Renal pelvis (tissue), 4 donors: Measurements from ENCODE around the gene HIPK2. TPM values are rescaled to one million over a fixed set of nuclear protein-coding genes. Genes with fewer than 3 reads are reported as not detected.
"Not testable (repeated sequence)": the region's sequence is repeated elsewhere in the genome, so short reads cannot be mapped to it uniquely, and the experiment has no call there.

ENCODE experiments used
- DNase-seq: peaks from one replicate; pipeline ENCODE4 v3.0.0-alpha.2; 2013
- polyA plus RNA-seq, 3 donors: library from polyadenylated mRNA; unstranded; fragments of 120-200 nt; gene quantifications; one replicate each; pipeline ENCODE4 v1.2.1, GENCODE V29; 2013; ENCODE audit not compliant: insufficient read length in 3 of 3

Gene HIPK2
- polyA plus RNA-seq, 3 donors: 78.9 to 118 (median 109) TPM

DNA sequence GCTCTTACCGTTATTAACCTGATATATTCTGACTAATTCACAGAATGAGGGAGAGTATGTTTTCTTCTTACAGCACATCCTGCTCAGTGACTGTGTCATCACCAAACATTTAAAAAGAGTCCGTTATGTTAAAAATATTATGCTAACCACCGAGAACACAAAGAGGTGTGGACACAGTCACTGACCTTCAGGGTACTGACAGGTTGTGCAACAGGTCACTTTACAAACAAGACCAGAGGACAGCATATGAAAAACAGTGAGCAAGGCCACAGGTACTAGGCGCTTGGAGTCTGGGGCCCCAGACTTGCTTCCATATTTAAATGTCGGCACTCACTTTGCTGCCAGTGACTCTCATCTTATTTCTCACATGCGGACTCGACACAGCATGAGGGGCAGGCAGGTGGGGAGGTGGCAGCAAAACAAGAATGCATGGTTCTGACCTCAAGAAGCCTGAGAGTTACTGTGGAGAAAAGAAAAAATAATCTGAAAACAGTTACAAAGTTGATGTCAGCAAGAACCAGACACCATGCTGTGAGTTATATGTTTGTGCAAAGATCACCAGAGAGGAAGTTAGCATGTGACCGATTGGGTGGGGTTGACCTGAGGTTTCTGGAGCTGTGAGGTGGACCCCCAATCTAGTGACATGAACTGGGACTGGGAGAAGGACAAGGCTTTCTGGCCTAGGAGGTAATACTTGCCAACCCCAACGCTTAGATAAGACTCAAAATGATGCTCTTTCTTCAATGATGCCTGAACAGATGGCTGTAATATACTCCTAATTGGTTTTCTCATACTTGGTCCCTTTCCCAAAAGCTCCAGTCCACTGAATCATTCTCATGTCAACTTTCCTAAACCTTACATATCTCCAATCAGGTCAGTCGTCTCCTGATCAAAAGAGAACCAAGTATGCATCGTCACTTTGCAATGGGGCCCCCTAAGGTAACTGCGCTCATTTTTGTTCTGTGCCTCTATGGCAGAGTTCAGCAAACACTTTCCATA, 102.4 kb downstream of the HIPK2 start:
- no peak for DNase-seq

DNA sequence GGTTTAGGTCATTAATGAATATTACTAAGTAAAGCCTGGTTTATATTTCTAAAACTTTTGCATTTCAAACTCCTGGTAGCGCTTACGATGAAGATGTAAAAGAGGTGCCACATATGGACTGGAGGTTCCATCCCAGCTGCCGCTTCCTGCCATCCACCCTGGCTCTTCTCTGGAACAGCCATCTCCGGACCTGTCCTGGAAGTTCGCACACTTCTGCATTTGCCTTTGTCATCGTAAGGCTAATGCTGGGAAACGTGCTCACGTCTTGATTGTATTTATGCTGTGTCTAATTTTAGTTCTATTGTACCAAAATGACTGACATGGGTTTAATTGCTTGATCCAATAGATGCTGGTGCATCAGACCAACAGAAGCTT, 103.1 kb downstream of the HIPK2 start:
- no peak for DNase-seq

DNA sequence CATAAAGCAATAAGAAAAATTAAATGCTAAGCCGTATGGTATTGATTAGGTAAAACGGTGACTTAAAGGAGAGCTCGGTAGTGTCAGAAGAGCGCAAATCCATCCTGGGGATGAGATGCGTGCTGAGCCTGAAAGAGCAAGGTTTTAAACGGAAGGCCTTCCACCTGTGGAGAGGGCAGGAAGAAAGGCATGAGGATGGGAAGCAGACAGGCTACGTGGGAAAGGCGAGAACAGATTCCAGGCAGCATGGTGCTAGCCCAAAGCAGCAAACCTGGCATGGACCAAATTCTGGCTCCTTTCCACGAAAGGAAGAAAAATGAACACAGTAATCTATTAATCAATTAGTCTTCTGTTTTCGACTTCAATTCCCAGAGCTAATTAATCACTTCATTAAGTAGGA, 103.5 kb downstream of the HIPK2 start:
- no peak for DNase-seq

DNA sequence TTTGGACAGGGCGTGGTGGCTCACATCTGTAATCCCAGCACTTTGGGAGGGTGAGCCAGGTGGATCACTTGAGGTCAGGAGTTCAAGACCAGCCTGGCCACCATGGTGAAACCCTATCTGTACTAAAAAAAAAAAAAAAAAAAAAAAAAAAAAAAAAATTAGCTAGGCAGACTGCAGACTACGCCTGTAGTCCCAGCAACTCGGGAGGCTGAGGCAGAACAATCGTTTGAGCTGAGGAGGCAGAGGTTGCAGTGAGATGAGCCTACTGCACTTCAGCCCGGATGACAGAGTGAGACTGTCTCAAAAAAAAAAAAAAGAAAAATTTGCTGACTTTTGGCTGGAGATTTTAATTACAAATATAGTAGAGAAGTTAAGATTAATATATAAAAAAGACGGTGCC, 104.0 kb downstream of the HIPK2 start:
- DNase-seq: no peak

DNA sequence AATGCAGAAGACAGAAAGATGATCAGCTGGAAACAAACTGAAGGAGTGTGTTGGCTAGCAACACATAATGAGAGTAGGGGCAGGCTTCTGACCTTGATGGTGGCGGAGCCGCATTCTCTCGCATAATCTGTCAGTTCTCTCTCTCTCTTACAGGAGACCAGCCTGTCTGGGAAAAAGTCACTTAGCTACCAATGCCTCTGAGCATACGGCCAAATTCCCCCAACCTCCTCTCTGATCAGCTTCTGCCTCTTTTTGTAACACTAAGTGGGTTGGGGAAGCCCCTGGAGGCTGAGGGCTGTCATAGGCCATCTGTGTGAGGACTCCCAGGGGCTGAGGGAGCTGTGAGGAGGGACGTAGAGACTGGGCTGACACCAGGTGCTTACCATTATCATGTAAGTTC, 104.6 kb downstream of the HIPK2 start:
- no peak for DNase-seq

DNA sequence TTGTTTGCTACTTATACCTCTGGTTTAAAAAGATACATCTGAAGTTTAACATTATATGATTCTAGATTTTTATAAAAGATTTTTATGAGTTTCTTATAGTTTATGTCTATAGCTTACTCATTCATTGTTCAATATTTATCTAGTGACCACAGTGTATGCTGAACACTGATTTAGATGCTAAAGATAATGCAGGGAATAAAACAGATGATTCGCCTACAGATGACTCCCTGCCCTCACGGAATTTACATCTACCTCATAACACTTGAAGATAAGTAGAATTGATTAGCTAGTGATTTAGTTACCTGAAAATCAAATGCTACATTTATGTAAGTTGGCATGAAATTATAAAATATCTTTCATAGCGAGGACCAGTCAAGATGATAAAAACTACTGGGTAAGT, 105.8 kb downstream of the HIPK2 start:
- no peak for DNase-seq

DNA sequence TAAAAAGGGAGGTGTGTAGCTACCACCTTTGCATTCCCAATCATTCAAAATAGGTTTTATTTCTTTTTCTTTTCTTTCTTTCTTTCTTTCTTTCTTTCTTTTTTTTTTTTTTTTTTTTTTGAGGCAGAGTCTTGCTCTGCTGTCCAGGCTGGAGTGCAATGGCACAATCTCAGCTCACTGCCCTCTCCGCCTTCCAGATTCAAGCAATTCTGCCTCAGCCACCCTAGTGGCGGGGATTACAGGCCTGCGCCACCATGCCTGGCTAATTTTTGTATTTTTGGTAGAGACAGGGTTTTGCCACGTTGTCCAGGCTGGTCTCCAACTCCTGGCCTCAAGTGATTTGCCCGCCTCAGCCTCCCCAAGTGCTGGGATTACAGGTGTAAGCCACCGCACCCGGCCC, 107.1 kb downstream of the HIPK2 start:
- DNase-seq: not testable (repeated sequence)

DNA sequence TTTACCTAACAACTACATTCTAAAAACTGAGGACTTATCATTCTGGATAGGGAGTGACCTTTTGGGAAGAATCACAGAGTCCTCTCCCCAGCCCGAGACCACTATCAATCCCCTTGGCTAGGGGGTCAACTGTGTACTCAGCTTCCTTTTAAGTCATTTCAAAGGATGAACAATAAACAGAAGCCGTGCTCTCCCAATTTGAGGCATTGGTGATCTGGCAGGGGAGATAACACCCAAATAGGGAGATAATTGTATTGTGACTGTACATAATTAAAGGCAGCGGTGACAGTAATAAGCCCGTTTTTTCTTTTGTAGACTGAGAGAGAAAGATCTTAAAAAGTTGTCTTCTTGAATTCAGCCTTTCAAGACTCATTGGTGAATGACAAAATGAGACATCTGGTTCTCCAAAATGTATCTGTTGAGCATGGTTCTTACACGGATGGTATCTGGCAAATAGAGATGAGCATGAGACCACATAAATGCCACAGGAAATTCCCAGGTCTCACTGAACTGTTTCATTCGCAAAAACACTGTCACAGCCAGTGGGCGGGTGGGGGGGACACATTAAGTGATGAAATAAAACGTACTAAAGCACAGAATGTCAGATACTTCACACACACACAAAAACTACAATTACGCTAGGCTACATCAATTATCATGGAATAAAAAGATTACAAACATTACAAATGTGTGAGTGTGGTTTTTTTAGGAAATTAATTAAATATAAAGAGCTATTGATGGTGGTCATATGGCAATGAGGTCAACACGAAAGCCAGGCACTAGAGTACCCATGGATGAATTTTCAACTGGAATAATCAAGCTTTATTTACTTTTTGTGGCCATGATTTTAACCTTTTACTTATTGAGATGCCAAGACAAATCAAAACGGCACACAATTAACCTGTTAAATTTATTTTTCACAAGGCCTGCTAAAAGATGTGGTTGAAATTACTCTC, 108.4 kb downstream of the HIPK2 start:
- no peak for DNase-seq

DNA sequence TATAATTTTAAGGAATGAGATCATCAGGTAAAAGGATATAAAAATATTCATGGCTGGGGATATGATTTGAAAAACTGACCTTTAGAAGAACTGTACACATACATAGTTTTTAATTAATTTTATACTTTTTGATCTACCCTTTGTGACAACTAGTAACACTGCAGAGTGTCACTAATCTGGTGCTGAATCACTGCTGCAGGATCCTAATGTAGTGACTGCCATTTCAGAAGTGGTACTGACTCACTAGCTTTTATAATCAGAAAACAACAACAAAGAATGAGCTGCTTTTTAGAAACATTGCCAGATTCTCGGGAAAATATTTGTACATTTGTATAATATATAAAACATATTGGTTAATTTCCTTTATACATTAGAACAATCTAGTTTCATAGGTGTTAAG, 110.4 kb downstream of the HIPK2 start:
- no peak for DNase-seq

DNA sequence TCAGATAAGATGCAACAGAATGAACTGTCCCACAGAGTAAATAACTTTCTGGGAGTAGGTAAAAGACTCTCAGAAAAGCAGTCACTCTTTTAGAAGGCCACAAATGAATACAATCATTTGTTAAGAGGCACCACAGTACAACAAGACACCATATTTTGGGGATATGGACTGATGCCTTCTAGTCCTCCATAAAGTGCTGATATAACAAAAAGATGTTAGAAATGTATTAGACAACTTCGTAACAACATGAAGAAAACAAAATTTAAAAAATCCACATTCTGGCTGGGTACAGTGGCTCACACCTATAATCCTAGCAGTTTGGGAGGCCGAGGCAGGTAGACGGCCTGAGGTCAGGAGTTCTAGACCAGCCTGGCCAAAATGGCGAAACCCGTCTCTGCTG, 111.3 kb downstream of the HIPK2 start:
- no peak for DNase-seq

DNA sequence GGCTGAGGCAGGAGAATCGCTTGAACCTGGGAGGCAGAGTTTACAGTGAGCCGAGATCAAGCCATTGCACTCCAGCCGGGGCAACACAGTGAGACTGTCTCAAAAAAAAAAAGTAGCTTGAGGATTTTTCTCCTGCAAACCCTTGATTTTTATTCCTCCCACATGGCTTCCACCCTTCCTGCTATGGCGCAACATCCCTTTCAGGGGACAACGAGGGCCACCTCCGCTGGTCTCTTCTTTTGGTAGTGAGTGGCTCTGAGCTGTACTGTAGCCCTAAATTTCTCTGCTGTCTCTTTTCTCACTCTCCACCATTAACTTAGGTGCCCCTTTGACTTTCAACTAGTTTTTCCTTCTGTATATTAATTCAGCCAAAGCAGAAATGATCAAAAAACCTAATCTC, 113.4 kb downstream of the HIPK2 start:
- DNase-seq: no peak

DNA sequence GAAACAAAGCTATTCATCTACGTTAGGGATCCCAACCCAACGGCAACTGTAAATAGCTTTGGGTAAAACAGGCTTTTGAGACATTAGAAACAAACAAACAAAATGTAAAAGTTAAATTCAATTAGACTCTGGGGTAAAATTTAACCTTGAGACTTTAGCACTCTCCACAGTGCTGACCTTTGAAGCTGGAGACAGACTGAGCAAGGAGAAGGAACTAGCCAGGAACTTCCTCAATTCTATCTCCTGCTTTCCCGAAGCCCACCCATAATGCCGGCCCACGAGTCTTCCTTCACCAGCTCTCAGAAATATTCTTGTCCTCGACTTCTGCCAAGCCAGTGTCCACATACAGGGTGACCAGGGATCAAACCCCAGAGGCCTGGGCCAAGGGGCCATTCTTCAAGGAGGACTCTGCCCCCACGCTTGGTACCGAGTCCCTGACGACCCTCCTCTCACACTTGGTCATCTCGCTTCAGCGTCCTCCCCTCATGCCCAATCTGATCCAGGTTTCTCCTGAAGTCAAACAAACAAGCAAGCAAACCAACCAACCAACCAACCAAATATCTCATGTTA, 114.1 kb downstream of the HIPK2 start:
- DNase-seq: no peak

DNA sequence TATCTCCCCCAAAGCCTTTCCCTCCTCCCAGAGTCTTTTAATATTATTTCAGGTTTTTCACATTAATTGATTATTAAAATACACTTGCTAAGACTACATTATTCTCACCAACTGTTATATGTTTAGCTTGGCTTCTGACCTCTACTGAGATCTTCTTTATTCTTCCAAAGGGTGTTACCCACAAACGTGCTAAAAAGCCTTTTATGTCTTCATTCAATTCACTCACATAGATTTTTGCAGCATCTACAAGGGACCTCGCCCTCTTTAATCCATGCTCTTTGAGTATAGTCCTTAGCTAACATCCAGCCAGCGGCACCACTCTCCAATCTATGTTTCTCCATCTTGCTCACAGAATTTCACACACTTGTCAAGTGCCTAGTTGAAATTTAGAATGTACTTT, 115.9 kb downstream of the HIPK2 start:
- DNase-seq: no peak

DNA sequence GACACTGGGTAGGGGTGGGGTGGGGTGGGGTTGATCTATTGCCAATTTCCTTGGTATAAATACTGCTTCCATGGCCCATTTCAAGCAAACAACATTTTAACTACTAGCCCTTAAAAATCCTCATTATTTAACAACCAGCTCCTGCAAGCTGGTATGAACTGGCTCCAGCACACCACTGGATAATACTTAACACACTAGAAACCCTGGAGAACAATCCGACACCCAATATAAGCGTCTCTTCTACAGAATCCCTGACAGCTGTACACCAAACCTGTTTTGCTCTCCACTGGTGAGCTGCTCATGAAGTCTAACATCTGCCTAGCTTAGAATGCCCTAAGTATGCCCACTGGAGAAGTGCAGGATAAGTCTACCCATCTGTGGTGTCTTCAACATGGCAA, 116.8 kb downstream of the HIPK2 start:
- no peak for DNase-seq

DNA sequence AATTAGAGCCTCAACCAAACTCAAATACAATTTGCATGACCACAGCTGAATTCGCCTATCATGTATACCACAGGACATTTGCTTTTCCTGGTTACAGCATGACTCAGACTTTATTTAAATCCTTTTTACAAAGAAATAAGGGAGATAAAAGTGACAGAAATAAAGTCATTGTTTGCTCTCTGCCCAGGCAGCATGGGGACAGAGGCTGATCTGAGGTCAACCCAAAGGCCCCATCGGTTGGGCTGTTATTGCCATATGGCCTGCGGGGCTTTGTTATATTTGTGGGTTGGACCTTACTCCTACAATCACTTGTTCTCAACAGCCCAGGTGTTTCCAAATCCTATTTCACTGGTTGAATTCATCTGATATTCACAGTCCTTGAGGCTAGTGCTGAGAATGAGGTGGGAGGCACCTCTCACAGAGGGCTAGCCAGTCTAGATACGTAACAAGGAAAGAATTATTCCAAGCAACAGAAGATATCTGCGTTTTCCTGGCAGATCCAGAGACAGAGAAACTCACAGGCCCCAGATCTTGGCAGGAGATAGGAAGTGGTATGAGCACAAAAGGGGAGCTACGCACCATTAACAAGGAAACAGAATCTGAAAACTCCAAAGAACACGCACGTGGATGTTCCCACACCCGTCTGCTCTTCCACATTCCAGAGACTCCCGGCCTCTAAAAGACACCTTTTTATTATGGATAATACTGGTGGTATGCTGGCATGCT, 117.3 kb downstream of the HIPK2 start:
- DNase-seq: no peak

DNA sequence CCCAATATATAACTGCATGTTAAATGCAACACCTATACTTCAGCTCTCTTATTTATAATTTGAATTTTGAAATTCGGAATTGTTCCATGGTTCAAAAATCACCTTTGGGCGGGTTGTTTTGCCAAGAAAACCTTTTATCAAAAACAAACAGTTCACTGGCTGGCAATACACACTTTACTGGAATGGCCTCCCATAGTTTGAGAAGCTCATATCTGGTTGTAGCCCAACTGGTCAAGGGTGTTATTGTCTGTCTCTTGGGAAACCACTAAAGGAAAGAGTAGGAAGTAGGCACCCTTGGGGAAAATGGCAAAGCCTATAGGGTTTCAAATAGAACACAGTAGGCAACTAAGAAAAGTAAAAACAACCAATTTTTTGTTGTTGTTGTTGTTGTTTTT, 117.9 kb downstream of the HIPK2 start:
- DNase-seq: no peak

DNA sequence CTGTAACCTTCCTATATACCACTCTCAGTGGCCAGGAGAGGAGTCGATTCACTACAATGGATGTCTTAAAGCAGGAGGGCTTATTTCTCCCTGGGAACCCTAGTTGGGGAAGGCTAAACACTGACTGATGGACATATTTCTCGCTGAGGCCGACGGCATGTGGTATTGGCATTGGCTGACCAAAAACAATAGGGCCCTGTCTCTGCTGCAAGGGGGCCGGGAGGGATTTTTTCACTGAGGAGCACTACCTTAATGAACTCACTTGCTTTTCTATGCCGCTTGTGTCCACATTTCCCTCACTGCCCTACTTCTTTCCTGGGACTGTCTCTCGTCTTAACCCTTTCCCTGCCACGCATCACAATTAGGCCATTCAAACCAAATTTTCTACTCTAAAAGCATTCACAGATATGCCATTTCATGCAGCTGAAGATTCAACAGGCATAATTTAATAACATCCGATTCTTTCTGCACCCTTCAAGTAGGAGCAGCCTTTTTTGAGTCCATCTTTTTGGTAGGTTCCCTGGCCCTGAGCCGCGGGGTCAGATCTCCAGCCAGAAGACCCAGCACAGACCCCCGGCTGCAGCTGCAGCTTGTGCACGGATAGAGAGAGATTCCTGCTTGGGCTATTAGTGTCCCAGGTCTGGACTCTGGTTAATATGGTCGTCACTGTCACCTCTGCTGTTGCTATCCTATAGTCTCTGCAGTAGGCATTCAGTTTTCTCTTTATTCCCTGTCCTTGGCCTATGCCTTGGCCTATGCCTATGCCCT, 118.7 kb downstream of the HIPK2 start:
- no peak for DNase-seq

DNA sequence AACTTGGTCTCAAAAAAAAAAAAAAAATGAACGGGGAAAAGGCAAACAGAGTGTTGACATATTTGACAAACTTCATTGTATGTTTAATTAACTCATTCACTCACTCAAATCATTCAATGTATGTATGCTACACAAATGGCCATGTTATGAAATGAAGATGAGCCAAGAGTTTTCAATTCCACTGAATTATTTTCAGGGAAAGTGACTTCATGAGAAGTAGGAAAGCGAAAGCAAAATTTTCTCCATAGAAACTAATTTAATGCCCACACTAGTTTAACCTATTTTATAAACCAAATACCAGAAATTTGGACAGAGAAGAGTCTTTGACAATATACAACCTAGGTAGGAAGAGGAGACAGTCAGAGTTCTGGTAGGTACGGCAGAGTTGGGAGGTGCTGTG, 119.5 kb downstream of the HIPK2 start:
- DNase-seq: no peak

DNA sequence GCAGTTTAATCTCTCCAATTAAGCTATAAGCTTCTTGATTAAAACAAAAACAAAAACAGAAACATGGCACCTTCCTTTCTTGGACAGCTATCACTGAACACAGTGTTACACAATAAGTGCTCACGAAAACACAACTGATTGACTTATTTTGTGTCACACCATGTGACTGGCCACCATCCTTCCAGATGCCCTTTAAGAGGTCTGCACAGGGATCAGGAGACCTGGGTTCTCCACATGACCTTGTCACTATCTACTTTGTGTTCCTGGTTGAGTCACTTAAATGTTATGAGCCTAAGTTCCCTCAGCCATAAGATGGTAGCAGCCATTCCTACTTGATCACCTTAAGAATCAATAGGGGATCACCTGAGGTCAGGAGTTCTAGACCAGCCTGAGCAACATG, 120.1 kb downstream of the HIPK2 start:
- DNase-seq: no peak

DNA sequence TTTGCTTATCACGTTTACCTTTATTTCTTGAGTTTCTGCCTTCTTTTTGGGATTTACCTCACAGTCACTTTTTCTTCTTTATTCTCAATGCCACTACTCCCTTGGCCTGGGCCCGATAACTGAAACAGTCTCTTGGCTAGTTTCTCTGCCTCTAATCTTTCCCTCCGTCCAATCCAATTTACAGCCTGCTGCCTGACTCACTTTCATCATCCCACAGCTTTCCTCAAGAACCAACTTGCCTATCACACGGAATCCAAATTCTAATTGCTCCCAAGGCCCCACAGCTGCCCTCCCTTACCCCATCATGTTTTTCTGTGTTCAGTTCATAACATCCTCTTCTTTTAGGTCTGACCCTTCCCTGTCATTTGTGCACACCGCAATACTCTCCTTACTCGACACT, 121.4 kb downstream of the HIPK2 start:
- DNase-seq: no peak

DNA sequence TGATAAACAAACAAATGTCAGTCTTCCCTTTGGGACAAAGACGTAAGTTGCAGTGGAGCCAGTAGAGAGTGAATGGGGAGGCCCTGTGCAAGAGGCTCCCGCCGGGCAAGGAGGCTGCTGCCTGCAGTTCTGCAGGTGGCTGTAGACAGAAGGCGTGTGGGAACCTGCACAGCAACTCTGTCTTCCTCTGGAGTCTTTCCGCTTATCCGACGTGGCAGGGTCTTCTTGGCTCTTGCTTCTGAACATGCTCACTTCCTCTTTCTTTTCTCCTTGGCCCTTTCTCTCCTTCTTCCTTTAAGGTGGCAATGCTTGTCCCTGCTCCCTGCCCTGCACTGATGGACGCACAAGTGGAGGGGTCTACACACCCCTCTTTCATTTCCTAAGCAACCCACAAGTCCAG, 122.5 kb downstream of the HIPK2 start:
- no peak for DNase-seq
